ENCODE data around the gene STAG1. TPM values are rescaled to one million over a fixed set of nuclear protein-coding genes. Genes with fewer than 3 reads are reported as not detected.

The STAG1 gene
- total and polyA plus RNA-seq, 4 donors: 4.6 to 28.0 (median 16.6) TPM

DNA sequence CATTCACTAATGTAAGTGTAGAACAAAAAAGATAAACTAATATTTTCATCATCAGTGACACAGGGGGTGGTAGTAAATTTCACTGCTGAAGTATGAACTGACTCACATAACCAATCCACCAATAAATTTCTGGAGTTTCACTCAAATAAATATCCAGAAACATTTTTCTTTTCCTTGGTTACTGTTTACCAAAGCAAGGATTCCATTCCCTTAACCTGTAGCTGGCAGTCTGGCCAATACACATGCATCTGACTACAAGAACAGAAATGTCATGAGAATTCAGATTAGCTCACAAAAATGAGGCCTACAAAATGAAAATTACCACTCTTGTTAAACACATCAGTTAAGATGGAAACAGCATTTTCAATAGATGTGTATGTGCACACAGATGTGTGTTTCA, 80.3 kb downstream of the STAG1 start:
- Histone ChIP-seq H3K4me3 (ENCODE audit: low read depth in 1 of 3, low read length in 3 of 3) (no peak overlapping the region), H3K27ac (ENCODE audit: low read depth in 1 of 2, low read length in 2 of 2) (no peak overlapping the region), H3K4me1 (ENCODE audit: control insufficient read depth in 4 of 4, insufficient read depth in 4 of 4, low read length in 3 of 4) (peaks cover 0 to 3% (median 0%) of the 10 kb centered on the region in 4 donors), H3K27me3 (ENCODE audit: control insufficient read depth in 4 of 4, insufficient read depth in 4 of 4, low read length in 3 of 4) (no peaks in the 10 kb centered on the region), H3K9me3 (ENCODE audit: control insufficient read depth in 4 of 4, low read length in 3 of 4) (no peaks in the 10 kb centered on the region), H3K9ac (ENCODE audit: low read depth in 1 of 2, low read length in 2 of 2) (no peak overlapping the region), H3K36me3 (ENCODE audit: control insufficient read depth in 4 of 4, insufficient read depth in 3 of 4, low read depth in 1 of 4, low read length in 3 of 4) (no peaks in the 10 kb centered on the region)
- no peak for DNase-seq (ENCODE audit: low spot score)
- TF ChIP-seq RAD21 (IDR thresholded peaks at IDR 0.05): no peak
- no peak for TF ChIP-seq ZBTB33 (IDR thresholded peaks at IDR 0.05)
- no peak for TF ChIP-seq FOXA1 (IDR thresholded peaks at IDR 0.05)
- TF ChIP-seq YY1 (IDR thresholded peaks at IDR 0.05): no peak
- TF ChIP-seq EGR1 (IDR thresholded peaks at IDR 0.05; ENCODE audit: low read depth in 2 of 2): no peak
- TF ChIP-seq, protein P1, sequence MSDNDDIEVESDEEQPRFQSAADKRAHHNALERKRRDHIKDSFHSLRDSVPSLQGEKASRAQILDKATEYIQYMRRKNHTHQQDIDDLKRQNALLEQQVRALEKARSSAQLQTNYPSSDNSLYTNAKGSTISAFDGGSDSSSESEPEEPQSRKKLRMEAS (IDR thresholded peaks at IDR 0.05): no peak
- TF ChIP-seq SP1 (IDR thresholded peaks at IDR 0.05): no peak
- TF ChIP-seq HNF4A (conservative IDR thresholded peaks at IDR 0.05): no peak
- TF ChIP-seq, protein P2, sequence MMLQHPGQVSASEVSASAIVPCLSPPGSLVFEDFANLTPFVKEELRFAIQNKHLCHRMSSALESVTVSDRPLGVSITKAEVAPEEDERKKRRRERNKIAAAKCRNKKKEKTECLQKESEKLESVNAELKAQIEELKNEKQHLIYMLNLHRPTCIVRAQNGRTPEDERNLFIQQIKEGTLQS (IDR thresholded peaks at IDR 0.05): no peak
- TF ChIP-seq, protein P3, sequence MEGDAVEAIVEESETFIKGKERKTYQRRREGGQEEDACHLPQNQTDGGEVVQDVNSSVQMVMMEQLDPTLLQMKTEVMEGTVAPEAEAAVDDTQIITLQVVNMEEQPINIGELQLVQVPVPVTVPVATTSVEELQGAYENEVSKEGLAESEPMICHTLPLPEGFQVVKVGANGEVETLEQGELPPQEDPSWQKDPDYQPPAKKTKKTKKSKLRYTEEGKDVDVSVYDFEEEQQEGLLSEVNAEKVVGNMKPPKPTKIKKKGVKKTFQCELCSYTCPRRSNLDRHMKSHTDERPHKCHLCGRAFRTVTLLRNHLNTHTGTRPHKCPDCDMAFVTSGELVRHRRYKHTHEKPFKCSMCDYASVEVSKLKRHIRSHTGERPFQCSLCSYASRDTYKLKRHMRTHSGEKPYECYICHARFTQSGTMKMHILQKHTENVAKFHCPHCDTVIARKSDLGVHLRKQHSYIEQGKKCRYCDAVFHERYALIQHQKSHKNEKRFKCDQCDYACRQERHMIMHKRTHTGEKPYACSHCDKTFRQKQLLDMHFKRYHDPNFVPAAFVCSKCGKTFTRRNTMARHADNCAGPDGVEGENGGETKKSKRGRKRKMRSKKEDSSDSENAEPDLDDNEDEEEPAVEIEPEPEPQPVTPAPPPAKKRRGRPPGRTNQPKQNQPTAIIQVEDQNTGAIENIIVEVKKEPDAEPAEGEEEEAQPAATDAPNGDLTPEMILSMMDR (IDR thresholded peaks at IDR 0.05; ENCODE audit: low read depth, low read length, missing input control): no peak
- TF ChIP-seq FOXA2 (IDR thresholded peaks at IDR 0.05): no peak
- TF ChIP-seq JUND (IDR thresholded peaks at IDR 0.05): no peak
- TF ChIP-seq, protein P4, sequence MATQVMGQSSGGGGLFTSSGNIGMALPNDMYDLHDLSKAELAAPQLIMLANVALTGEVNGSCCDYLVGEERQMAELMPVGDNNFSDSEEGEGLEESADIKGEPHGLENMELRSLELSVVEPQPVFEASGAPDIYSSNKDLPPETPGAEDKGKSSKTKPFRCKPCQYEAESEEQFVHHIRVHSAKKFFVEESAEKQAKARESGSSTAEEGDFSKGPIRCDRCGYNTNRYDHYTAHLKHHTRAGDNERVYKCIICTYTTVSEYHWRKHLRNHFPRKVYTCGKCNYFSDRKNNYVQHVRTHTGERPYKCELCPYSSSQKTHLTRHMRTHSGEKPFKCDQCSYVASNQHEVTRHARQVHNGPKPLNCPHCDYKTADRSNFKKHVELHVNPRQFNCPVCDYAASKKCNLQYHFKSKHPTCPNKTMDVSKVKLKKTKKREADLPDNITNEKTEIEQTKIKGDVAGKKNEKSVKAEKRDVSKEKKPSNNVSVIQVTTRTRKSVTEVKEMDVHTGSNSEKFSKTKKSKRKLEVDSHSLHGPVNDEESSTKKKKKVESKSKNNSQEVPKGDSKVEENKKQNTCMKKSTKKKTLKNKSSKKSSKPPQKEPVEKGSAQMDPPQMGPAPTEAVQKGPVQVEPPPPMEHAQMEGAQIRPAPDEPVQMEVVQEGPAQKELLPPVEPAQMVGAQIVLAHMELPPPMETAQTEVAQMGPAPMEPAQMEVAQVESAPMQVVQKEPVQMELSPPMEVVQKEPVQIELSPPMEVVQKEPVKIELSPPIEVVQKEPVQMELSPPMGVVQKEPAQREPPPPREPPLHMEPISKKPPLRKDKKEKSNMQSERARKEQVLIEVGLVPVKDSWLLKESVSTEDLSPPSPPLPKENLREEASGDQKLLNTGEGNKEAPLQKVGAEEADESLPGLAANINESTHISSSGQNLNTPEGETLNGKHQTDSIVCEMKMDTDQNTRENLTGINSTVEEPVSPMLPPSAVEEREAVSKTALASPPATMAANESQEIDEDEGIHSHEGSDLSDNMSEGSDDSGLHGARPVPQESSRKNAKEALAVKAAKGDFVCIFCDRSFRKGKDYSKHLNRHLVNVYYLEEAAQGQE (IDR thresholded peaks at IDR 0.05): no peak
- TF ChIP-seq TAF1 (conservative IDR thresholded peaks at IDR 0.05): no peak

DNA sequence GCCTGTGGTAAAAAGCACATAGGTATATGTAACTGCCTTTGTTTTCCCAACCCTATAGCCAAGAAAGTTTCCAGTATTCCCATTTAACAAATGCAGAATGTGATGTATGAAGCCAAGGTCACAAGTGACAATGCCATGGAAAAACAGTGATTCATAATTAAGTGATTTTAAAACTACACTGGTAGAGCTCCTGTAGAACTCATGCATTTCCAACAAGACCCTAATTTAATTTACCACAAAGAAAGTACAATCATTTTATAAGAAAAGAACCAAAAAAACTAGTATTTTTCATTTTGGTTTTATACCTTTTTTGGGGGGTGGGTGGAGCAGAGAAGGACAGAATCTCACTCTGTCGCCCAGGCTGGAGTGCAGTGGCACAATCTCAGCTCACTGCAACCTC, 82.0 kb downstream of the STAG1 start:
- H3K4me1 ChIP-seq (ENCODE audit: control insufficient read depth in 4 of 4, insufficient read depth in 4 of 4, low read length in 3 of 4): peaks cover 0 to 2% (median 0%) of the 10 kb centered on the region in 4 donors
- H3K9ac ChIP-seq (ENCODE audit: low read depth in 1 of 2, low read length in 2 of 2): no peak overlapping the region
- TF ChIP-seq HNF4A (conservative IDR thresholded peaks at IDR 0.05): no peak
- no peak for TF ChIP-seq FOXA1 (IDR thresholded peaks at IDR 0.05)
- no peak for TF ChIP-seq ZBTB33 (IDR thresholded peaks at IDR 0.05)
- TF ChIP-seq HNF4G (IDR thresholded peaks at IDR 0.05): no peak
- no peak for TF ChIP-seq RXRA (IDR thresholded peaks at IDR 0.05)
- TF ChIP-seq, protein P3 (IDR thresholded peaks at IDR 0.05; ENCODE audit: low read depth, low read length, missing input control): no peak
- WGBS: 96% methylated on average over 1 of the region's 1 CpG
- no peaks in the 10 kb centered on the region for H3K36me3 ChIP-seq (ENCODE audit: control insufficient read depth in 4 of 4, insufficient read depth in 3 of 4, low read depth in 1 of 4, low read length in 3 of 4)
- no peak for DNase-seq (ENCODE audit: low spot score)
- no peak overlapping the region for H3K27ac ChIP-seq (ENCODE audit: low read depth in 1 of 2, low read length in 2 of 2)
- no peaks in the 10 kb centered on the region for H3K27me3 ChIP-seq (ENCODE audit: control insufficient read depth in 4 of 4, insufficient read depth in 4 of 4, low read length in 3 of 4)
- no peaks in the 10 kb centered on the region for H3K9me3 ChIP-seq (ENCODE audit: control insufficient read depth in 4 of 4, low read length in 3 of 4)
- no peak overlapping the region for H3K4me3 ChIP-seq (ENCODE audit: low read depth in 1 of 3, low read length in 3 of 3)
